GM18526 (cell line): ENCODE results near the gene TSSK1B.

Experiments used
- POLR2A ChIP-seq: IDR thresholded peaks from 3 replicates; pipeline ENCODE4 v1.6.1; 2011; ENCODE audit not compliant: insufficient read length; ENCODE audit errors: extremely low read depth

Gene TSSK1B

DNA sequence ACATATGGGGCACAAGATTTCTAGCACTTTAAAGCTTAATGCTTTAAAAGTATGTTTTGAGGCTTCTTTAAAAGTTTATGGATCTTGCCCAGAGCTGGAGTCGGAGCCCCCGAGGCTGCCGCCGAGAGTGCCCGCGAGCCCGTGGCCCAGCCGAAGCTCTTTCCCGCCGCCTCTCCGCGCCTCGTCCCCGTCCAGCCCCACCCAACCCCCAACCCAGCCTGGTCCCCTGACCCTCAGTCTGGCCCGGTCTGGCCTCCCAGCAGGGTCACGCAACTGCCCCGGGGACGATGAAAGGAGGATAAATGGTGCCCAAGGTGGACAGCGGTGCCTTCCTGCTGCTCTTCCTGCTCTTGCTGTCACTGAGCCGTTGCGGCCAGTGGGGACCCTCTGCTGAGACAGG, 1.7 kb downstream of the TSSK1B start:
- no peak for TF ChIP-seq POLR2A

DNA sequence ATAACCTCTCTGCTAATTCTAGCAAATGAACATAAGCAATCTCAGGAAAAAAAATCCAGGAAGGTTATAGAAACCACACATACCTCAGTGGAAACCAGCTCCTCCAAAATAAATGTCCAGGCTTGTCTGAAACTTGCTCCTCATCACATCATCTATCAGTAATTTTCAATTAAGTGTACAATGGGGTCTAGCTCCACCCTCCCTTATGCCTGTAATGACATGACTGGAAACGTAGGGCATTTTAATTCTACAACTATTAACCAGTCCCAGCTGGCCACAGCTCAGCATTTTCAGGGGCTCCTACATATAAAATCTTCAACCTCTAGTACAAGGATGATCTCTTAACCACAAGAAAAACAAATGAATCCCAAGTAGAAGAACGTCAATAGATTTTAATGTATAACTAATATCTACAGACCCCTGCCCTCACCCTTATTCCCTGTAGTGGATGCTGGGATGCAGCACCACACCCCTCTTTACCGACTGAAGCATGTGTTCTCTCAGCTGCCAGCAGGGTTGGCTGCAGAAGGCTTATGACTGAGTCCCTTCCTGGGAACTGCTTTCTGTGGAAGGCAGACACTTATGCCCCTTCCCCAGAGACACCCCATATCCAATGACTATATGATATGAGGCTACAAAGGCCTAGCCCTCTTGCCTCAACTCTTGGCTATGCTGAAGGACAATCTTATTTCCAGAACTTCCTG, 6.8 kb downstream of the TSSK1B start:
- TF ChIP-seq POLR2A, result no peak

DNA sequence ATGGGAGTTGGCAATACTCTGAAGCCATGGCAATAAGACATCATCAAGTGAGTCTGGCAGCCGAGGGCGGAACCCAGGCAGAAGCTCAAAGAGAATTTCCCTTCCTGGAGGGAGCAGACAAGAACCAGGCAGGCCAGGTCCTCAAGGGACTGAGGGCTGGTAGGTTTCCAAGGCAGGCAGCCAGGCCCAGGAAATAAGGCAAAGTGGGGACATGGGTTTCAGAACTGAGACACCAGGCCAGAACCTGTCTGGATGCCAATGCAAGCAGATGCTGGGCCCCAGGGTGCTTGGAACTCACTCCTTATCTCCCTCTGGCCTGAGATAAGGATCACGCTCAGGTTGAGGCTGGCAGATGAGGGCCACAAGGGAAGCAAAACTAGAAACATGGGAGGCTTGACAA, 8.9 kb downstream of the TSSK1B start:
- no peak for TF ChIP-seq POLR2A

DNA sequence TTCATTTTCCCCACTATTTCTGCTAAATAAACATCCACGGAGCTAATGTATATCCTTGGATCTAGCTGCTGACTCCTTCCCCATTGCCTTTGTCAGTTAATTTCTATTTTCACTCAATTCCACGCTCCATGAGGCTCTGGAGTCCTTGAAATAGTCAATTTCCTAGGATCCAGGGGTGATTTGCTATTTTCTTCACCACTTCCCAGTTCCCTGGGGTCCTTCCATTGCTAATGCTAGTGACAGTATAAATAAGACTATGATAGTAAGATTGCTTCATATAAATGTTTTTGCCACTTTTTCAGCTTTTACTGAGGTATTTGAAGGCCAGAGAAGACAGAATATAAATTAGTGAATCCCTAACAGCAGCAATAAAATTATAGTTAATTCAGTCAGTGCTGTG, 13.1 kb downstream of the TSSK1B start:
- TF ChIP-seq POLR2A, result no peak

DNA sequence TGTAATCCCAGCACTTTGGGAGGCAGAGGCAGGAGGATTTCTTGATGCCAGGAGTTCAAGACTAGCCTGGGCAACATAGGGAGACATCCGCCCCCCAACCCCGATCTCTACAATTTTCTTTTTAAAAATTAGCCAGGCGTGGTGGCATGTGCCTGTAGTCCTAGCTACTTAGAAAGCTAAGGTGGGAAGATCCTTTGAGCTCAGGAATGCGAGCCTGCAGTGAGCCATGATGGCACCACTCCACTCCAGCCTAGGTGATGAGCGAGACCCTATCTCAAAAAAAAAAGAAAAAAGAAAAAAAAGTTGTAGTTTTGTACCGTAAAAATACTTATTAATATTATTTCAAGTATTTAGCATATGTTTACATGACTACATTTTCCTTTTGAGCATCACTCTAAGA, 29.3 kb downstream of the TSSK1B start:
- TF ChIP-seq POLR2A, result no peak

DNA sequence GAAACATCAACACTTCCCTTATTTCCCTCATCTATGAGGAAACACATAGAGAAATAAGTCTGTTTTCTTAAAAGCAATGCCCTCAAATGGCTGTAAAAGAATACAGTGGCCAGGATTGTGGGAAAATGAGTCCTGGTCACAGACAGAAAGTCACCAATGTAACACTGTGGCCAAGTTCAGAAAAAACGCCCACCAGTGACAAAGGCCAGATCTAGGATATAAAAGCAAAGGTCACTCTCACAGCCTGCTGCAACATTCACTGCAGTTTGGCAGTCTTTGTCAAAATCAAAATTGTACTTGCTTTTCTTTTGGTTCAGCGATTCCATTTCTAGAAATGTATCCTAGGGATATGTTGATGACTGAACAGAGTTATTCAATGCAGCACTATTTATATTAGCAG, 30.5 kb downstream of the TSSK1B start:
- no peak for TF ChIP-seq POLR2A

DNA sequence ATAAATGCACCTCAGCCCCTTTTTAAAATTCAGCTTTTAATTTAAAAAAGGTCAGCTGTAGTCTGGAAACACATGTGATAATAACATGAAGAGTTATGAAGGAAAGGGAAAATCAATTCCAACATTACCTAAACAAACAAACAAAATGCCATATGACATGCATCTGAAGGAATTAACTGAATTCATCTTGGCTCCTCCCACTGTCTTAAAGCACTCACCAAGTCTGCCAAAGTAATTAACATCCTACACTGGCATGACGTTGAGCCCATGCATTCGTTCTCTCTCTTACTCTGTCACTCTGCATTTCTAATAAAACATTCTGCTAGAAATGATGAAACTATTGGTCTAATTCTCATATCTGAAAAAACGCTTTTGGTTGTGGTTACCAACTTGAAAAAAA, 37.7 kb downstream of the TSSK1B start:
- no peak for TF ChIP-seq POLR2A

DNA sequence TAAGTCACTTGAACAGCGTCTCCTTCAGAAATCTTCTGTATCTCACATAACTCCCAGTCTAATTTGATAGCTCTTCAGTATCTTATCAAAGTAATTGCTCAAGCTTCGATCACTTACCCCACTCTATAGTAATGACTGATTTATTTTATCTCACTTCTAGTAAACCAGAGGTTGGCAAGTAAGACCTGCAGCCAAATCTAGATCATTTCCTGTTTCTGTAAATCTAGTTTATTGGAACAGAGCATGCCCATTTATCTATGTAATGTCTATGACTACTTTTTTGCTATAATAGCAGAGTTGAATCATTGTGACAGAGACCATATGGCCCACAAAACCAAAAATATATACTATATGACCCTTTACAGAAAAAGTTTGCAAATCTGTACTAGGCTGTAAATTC, 40.1 kb downstream of the TSSK1B start:
- no peak for TF ChIP-seq POLR2A

DNA sequence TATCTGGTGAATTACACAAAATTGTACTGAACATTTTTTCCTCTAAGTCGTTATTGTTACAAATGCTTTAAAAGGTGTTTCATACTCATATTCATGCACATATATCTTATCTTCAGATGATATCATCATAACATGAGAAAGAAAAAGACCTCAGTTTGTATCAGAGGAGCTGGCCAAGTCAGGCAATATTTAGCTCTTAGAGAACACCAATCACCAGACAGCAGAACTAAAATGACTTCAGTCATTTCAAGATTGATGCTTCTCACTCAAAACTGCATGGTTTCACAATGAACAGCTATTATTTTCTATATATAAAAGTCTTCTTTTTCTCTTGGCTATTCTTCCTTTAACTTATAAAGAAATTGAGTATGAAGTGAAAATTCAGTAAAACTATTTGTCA, 44.6 kb downstream of the TSSK1B start:
- TF ChIP-seq POLR2A, result no peak

DNA sequence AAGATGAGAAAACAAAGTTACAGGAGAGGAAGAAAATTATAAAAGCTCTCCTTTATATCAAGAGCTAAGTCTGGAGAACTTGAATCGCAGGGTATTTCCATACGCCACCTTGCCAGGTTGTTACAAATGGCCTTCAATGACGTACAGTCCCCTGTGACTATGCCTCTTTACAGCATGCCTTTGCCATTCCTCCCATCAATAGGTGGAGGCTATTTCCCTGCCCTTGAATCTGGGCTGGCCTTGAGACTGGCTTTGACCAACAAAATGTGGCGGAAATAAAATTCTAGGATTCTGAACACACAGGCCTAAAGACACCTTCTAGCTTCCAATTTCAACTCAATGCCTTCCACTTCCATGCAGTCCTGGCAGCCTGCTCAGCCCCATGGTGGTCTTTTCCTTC, 45.7 kb downstream of the TSSK1B start:
- TF ChIP-seq POLR2A, result no peak

DNA sequence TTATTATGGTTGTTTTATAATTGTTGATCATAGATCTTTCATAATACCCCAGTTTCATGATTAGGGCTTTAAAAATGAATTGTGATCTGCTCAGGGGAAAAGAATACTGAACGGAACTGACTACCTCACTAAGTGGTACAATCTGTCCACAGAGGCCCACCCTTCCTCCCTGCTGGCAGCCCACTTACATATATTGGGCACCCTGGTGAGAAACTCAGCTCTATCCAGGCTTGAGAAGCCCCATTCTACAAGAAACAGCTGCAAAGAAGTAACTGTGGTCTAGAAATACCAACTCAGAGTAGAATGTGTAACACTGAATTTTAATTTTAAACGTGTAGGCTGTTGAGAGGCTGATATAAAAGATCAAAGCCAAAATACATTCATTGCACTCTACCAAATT, 46.9 kb downstream of the TSSK1B start:
- no peak for TF ChIP-seq POLR2A

DNA sequence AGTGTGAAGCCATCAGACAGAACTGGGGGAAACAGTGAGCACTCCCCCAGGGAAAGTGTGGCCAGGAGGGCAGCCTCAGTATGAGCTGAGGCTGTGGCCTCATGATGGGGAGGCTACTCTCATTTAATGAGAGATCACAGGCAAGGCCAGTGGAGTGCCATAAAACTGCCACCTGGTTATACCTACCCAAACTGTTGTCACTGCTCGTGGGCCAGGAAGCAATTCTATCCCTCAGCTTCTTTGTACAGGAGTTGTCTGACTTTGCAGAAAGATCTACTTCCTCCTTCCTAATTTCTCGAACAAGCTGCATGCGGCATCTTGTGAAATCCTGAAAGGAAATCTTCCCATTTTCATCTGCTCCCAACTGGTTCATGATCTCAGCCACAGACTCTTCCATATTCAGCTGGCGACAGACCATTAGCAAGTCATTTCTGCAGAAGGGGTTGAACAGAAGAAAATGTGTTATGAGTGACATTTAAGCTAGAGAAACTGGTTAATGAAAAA, 50.0 kb downstream of the TSSK1B start:
- TF ChIP-seq POLR2A, result no peak

DNA sequence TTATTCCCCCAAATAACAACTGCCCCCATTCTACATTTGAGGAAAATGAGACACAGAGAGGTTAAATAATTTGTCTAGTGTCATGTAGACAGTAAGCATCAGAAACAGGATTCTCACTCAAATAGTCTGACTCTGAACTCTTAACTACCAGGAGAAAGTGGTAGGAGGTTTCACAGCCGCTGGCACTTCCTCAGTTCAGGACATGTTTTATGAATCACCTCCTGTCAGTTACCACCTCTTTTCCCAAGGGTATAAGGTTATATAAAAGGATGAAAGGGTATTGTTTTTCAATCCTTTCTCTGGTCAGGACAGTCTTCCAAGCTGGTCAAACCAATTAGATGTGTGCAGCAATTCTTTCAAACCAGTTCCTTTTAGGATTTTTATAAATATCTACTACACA, 52.1 kb downstream of the TSSK1B start:
- no peak for TF ChIP-seq POLR2A
